ENCODE results near the gene RIMKLA.

Gene RIMKLA

DNA sequence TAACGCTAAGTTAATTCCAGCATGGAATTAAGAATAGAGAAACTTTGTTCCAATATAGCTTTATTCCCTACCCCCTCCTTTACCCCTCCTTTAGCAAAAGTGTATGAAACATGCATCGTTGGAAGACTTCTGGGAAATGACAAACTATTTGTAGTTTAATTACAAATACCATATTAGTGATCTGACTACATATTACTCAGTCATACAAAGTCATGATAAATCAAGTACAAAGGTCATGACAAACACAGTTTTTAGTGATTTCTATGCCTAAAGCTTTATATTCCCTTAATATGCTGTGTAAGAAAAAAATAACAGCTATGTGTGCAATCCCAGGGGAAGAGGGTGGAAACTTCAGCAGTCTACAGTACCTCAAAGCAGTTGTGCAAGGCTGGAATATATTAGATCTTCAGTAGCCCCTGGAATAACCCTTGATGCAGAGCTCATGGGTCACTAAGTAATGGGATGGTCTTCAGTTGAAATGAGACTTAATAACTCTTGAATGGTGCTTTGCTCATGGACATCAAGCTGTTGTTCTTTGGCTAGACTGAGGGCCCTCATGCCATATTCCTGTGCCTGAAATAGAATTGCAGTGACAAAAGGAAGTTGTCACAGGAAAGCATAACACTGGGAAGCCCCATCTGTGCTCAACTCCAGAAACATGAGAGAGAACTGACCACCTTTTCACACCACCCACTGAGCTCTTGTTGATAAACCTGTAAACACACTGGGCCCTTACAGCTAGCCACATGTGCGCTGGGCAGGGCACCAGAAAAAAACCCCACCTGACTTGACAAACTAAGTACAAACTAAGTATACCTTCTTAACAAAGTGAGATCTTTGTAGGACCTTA is 49.9 kb downstream of the RIMKLA start:
- no peak for DNase-seq

DNA sequence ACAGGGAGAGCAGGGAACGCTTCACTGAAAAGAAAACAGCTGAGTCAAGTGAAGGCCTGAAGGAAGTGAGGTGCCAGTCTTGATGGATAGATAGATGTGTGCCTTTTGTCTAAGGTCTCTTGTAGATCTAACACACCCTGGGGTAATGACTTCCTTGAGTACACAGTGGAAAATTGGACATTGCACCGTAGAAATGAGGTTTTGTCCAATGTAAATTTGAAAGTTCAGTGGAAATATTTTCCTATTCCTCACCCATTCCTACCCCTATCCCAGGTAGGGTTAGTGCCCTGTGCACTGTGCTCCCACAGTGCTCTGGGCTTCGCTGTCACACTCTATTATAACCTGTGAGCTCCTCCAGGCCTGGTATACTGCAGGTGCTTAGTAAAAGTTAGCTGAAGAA is 50.9 kb downstream of the RIMKLA start:
- no peak for DNase-seq

DNA sequence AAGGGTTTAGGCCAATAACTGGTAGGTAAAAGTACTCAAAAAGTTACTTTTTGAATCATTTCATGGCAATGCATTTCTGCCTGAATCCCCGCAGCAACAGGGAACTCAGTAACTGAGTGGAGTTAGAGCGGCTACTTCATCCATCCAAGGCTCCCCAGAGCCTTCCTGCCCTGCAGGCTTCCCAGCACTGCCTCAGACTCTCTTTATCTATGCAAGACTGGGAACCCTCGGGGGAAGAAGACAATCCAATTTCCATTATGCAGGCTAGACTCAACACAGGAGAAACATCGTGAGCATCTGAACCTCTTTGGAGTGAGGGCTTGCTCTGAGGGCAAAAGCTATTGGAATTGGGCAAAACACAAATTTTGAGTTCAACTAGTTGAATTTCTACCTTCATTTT is 52.1 kb downstream of the RIMKLA start:
- no peak for DNase-seq

DNA sequence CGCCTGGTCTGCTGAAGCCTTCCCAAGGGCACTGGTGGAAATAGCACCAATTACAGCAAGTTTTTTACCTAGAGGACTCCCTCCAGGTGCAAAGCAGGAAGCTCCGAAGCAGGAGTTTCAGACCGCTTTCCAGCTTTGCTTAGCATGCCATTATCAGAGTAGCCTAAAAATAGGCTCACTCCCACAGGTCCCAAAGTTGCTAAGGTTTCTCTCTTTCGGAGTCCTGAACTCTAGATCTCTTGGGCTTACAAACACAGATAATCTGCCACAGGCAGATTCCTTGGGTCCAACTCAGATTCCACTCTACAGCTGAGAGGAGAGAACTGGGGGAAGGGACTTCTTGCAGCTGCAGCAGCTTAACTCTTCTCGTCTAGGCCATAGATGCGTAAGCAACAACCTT is 52.8 kb downstream of the RIMKLA start:
- no peak for DNase-seq

DNA sequence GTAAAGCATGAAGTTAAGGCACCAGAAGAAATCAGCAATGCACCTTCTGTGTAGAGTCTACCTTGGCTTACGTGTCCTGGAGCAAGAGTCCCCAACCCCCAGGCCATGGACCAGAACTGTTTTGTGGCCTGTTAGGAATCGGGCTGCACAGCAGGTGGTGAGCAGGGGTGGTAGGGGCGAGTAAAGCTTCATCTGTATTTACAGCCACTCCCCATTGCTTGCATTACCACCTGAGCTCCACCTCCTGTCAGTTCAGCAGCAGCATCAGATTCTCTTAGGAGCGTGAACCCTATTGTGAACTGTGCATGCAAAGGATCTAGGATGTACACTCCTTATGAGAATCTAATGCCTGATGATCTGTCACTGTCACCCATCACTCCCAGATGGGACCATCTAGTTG is 53.7 kb downstream of the RIMKLA start:
- DNase-seq: no peak

DNA sequence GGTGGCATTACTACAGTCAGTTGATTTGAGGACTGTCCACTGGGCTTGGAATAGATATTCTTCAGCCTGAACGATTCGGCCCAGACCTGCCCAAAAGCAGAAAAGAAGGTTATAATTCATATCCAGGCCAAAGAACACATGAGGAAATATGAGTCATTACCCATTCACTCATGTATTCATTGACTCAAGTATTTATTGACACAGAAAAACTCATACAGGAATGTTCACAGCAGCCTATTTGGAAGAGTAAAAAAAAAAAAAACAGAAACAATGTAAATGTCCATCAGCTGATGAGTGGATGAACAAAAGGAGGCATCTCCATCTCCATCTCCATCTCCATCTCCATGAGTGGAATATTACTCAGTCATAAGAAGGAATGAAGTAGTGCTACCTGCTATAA is 59.3 kb downstream of the RIMKLA start:
- DNase-seq: peak; percentile 65

DNA sequence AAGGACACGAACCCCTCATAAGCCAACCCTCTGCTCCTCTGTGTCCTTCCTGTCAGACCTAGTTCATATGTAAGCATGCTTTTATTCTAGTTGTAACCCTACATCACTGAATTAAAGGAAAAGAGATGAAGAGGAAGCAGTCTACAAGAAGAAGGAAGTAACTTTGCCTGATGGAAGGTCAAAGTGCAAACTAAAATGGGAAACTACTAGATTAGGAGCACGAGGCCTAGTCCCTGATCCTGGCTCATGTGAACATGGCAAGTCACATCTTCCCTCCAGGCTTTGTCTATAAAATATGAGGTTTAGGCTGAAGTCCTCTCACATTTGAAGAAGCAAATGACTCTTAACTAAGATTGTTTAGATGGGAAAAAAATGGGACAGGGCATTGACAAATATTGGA is 62.1 kb downstream of the RIMKLA start:
- DNase-seq: no peak

DNA sequence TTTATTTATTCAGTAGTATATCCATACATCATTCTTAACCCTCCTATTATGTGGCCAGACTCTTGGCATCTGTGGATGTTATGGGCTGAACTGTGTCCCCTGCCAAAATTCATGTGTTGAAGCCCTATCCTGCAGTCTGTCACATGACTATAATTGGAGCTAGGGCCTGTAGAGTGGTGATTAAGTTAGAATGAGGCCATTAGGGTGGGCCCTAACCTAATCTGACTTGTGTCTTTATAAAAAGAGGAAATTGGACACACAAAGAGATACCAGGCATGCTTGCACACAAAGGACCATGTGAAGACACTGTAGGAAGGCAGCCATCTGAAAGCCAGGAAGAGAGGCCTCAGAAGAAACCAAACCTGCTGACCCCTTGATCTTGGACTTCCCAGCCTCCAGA is 68.7 kb downstream of the RIMKLA start:
- no peak for DNase-seq

DNA sequence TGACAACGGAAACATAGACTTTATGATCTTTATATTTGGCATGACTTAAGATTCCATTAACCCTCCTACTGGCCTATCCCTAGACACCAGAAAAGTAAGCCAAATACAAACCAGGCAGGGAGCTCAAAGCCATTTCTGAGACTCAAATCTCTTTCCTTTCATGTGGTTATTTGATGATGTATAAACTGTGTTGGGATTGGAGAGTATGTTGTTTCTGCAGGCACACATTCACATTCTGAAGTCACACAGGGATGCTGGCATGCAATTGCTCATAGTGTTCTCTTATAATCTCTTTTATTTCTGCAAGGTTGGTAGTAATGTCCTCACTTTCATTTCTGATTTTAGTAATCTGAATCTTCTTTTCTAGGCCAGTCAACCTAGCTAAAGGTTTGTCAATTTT is 69.5 kb downstream of the RIMKLA start:
- no peak for DNase-seq

DNA sequence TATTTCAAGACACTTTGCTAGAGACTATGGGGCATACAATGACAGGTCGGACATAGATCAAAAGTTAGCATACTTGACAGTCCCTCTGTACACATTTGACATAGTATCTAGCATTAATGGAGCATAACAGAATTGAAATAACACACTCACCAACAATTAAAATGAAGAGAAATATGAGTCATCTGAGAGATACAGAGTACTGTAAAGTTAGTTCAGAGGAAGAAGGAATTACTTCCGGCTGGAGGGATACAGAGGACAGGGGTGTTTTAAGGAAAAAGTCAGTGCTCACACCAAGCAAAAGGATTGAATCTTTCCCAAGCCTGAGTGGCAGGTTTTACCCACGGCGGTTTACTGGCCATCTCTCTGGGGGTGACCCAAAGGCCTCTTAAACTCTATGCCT is 72.8 kb downstream of the RIMKLA start:
- DNase-seq: no peak

DNA sequence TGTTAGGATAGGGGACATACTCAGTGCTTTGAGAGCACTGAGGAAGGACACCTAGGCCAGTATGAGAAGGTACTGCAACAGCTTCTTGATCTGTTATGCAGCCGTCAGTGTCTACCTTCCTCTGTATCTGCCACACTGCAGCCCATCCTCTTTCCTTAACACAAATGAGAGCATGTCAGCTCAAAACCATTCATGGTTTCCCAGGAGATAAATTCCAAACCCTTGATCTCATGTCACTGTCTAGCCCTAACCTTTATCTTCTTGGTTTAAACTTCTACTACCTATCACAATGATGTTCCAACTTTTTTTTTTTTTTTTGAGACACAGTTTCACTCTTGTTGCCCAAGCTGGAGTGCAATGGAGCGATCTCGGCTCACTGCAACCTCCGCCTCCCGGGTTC is 73.8 kb downstream of the RIMKLA start:
- no peak for DNase-seq

DNA sequence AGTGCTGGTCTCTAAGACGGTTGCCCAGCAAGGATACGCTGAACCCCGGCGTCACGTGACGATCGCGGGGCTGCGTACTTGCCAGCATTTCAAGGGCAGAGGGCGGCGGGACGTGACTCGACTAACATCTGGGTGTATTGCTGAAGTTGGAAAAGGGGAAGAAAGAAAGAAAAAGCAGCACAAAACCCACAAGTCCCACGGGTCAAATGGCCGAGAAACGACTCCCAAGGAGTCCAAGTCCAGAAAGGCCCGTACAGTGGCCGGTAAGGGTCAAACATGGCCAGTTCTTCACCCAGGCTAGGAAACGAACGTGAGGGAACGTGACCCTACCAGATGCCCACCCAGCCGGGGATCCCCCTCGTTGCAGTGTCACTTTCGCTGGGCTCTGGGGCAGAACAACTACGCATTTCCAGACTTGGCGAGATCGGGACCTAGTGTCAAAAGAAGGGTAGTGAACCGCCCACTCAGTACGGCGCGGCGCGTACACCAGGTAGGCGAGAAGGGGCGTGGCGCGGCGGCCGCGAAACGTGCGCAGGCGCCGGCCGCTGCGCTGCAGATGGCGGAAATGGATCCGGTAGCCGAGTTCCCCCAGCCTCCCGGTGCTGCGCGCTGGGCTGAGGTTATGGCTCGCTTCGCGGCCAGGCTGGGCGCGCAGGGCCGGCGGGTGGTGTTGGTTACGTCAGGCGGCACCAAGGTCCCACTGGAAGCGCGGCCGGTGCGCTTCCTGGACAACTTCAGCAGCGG is 75.6 kb downstream of the RIMKLA start, which contains the start of the genes PPCS and ZMYND12:
Gene PPCS, plus strand, starts transcription at position 534 of the 744 bp plus-strand sequence. Its CDS starts 23 bp downstream, at position 557.
Gene ZMYND12, minus strand, starts transcription at position 13 of the 744 bp plus-strand sequence. CDS start 25 bp downstream, outside the sequence.
- peak; percentile 87 for DNase-seq

DNA sequence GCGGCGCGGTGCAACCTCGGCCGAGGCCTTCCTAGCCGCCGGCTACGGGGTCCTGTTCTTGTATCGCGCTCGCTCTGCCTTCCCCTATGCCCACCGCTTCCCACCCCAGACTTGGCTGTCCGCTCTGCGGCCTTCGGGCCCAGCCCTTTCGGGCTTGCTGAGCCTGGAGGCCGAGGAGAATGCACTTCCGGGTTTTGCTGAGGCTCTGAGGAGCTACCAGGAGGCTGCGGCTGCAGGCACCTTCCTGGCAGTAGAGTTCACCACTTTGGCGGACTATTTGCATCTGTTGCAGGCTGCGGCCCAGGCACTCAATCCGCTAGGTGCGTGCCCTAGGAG is 76.1 kb downstream of the RIMKLA start:
- peak; percentile 59 for DNase-seq

DNA sequence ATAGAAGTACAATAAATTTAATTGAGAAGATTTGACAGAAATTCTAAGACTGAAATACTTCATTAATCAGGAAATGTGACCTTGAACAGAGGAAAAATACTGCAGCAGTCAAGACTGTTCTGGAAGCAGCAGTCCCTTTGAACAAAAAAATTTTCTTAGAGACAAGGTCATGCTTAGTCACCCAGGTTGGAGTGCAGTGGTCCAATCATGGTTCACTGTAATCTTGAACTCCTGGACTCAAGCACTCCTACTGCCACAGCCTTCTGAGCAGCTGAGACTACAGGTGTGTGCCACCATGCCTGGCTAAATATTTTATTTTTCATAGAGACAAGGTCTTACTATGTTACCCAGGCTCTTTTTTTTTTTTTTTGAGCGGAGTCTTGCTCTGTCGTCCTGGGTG is 80.6 kb downstream of the RIMKLA start:
- DNase-seq: no peak

DNA sequence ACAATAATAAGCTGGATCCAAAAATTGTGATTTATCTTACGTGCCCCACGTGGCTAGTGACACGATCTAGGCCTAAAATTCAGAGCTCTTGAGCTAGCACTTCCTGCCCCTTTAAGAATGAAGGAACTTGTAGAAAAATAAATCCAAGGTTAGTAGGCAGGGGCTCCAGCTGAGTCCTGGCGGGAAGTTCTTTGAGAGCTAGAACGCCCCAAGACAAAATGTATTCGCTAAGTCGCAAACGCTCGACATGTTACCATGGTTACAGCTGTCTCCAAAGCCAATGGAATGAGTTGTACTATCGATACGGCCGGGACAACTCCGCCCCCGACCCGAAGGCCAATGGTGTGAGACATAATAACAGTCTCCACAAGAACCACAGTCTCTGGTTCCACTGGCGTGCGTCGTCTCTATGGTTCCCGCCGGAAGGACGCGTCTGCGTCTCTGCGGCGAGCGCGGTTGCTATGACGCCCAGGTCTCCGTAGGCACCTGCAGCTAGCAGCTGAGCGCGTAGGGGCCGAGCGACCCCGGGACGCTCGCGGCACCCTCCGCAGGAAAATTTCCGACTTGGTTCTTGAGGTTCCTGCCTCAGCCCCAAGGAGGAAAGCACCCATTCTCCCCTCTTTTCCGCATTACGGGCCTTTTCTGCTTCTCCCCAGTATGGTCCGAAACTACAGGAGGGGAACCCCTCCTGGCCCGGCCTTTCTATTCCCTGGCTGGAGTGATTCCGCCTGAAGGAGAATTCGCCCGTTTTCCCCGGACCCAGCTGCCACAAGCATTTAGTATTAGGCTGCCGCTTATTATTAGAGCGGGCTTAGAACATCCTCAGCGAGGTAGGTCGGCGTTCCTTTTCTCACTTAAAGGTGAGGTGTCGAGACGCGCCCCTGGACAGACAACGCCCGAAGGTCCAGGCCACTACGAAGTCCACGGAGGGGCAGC is 82.5 kb downstream of the RIMKLA start, which contains the start of gene CCDC30:
Gene CCDC30, plus strand, starts transcription at position 459 of the 936 bp plus-strand sequence. CDS start 17,266 bp downstream, outside the sequence.
- peak; percentile 98 for DNase-seq

DNA sequence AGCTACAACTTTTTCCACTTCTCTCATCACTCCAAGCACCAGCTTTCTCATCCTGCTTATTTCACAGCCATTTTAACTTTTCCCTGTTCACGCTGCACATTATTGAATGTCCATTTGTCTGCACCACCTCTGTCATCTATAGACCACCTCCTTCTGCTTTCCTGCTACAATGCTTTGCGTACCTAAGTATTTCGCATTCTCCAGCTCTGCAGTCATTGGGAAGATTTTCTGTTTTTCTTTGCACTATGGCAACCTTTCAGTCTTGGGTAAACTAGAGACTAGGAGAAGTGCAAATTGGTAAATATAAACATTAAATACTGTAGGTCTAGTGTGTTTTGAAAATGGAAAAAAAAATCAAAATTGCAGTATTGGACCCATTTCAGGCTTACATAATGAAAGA is 83.3 kb downstream of the RIMKLA start:
- DNase-seq: no peak

DNA sequence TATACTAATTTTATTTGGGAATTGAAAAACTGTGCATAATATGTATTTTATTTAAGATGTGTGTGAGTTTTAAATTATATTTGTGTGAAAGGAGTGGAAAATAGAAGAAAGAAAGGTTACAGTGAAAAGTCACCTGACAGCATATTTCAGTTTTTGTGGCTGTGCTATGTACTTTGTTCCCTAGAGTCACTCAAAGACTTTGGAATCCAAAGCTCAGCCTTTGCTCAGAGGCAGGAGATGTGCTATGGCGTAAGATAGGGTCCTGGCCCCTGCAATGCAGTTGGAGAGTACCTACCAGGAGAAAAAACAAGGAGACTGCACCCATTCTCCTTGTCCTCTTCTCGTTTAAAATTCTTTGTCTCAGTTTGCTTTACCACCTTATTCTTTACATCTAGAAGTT is 85.4 kb downstream of the RIMKLA start:
- no peak for DNase-seq

DNA sequence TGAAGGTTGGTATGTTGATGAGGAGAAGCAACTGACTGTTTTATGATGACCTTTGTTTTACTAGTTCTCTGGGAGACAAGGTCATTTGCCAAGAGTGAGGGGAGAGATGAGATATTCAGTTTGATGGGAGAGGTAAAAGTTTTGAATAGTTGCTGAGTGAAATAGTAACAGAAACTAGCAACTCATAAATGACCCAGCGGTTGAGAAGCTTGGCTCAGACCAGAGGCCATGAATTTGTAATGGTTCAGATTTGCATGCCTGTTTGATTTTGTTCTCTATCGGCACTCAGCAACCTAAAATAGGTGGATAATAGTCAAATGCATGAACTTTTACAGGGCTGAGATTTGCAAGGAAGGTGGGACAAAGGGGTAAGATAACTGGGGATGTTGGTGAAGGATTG is 89.1 kb downstream of the RIMKLA start:
- DNase-seq: no peak

Measured in fibroblast of skin of scalp (primary cell).